Endothelial cell (in vitro differentiated cells): ENCODE data around the gene KLRB1. TPM values are rescaled to one million over a fixed set of nuclear protein-coding genes. Genes with fewer than 3 reads are reported as not detected.

ENCODE experiments used
- DNase-seq: peaks from one replicate; pipeline ENCODE4 v3.0.0; 2021; ENCODE audit warnings: low spot score
- H3K27ac Mint-ChIP-seq: one replicate; pipeline ENCODE4 v1.8.0; 2021; ENCODE audit warnings: mixed read lengths, inconsistent platforms; ENCODE audit not compliant: unreplicated experiment
- H3K27me3 Mint-ChIP-seq: one replicate; pipeline ENCODE4 v1.8.0; 2021; ENCODE audit warnings: mild to moderate bottlenecking, moderate library complexity, mixed read lengths, inconsistent platforms; ENCODE audit not compliant: unreplicated experiment
- H3K36me3 Mint-ChIP-seq: one replicate; pipeline ENCODE4 v1.8.0; 2021; ENCODE audit warnings: mild to moderate bottlenecking, low read depth, mixed read lengths, inconsistent platforms; ENCODE audit not compliant: unreplicated experiment
- H3K4me1 Mint-ChIP-seq: one replicate; pipeline ENCODE4 v1.8.0; 2021; ENCODE audit warnings: mild to moderate bottlenecking, mixed read lengths, inconsistent platforms; ENCODE audit not compliant: unreplicated experiment
- H3K4me3 Mint-ChIP-seq: one replicate; pipeline ENCODE4 v1.8.0; 2021; ENCODE audit warnings: mild to moderate bottlenecking, mixed read lengths, inconsistent platforms; ENCODE audit not compliant: unreplicated experiment
- H3K9me3 Mint-ChIP-seq: one replicate; pipeline ENCODE4 v1.8.0; 2021; ENCODE audit warnings: mixed read lengths, inconsistent platforms; ENCODE audit not compliant: unreplicated experiment
- CTCF ChIP-seq: fragments of 200-600 bp; sonication (generic); IDR thresholded peaks from one replicate; pipeline ENCODE4 v1.5.0; 2021; ENCODE audit warnings: antibody characterized with exemption; ENCODE audit not compliant: unreplicated experiment
- total RNA-seq: library from RNA; stranded (reverse); fragmentation: NEBNext Ultra II Directional; extraction: Animal tissue kit (Norgen Biotek cat#: 25700); gene quantifications from one replicate; pipeline ENCODE4 v1.2.1, GENCODE V29; 2021; ENCODE audit not compliant: unreplicated experiment

KLRB1 gene
- total RNA-seq, 1 donor from 2014 or later, result not detected

GRCh38 chr12:9640024-9640423 is 32.3 kb upstream of the KLRB1 start:
- Mint-ChIP-seq H3K27ac (no peak overlapping the region), H3K36me3 (peaks cover 4% of the 10 kb centered on the region), H3K4me3 (no peak overlapping the region)

GRCh38 chr12:9636851-9637206 is 29.1 kb upstream of the KLRB1 start:
- TF ChIP-seq CTCF, result no peak
- no peak for DNase-seq
- Mint-ChIP-seq H3K27me3 (no peaks in the 10 kb centered on the region), H3K9me3 (peaks cover 7% of the 10 kb centered on the region), H3K36me3 (peaks cover 18% of the 10 kb centered on the region), H3K27ac (no peak overlapping the region), H3K4me1 (peaks cover 7% of the 10 kb centered on the region), H3K4me3 (no peak overlapping the region)

More at GRCh38 chr12:9640024-9640423, 32.3 kb upstream of the KLRB1 start:
- peaks cover 9% of the 10 kb centered on the region for H3K4me1 Mint-ChIP-seq
- DNase-seq, result no peak
- H3K27me3 Mint-ChIP-seq, result no peaks in the 10 kb centered on the region
- no peaks in the 10 kb centered on the region for H3K9me3 Mint-ChIP-seq
- no peak for TF ChIP-seq CTCF

DNA sequence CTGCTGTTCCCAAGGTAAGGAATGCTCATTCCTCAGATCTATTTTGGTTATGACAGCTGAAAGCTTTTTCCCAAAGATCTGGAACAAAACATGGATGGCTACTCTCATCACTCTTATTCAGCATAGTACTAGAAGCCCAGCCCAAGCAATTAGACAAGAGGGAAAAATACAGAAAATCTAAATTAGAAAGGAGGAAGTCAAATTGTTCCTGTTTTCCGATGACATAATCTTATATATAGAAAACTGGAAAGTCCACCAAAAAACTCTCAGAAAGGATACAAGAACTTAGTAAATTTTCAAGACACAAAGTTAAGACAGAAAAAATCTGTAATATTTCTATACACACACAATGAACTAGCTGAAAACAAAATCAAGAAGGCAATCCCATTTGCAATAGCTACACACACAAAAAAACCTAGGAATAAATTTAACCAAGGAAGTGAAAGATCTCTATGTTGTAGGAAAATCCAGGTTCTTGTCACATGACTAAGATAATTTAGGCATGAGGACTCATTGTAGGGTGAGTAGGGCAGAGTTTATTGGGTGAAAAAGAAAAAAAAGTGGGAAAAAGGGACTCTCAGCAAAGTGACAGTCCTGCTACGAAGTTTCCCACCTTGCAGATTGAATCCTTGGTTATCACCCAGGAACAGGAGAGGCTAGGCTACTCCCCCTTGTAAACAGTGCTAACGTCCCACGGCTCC is 28.6 kb upstream of the KLRB1 start:
- TF ChIP-seq CTCF, result no peak

GRCh38 chr12:9634969-9635754 is 27.4 kb upstream of the KLRB1 start:
- H3K27me3 Mint-ChIP-seq, result no peaks in the 10 kb centered on the region
- H3K4me1 Mint-ChIP-seq, result peaks cover 7% of the 10 kb centered on the region
- no peak for TF ChIP-seq CTCF
- DNase-seq, result no peak
- peaks cover 19% of the 10 kb centered on the region for H3K36me3 Mint-ChIP-seq
- no peak overlapping the region for H3K4me3 Mint-ChIP-seq
- H3K27ac Mint-ChIP-seq, result no peak overlapping the region
- peaks cover 7% of the 10 kb centered on the region for H3K9me3 Mint-ChIP-seq

More for the DNA sequence above, 28.6 kb upstream of the KLRB1 start:
- H3K36me3 Mint-ChIP-seq, result peaks cover 23% of the 10 kb centered on the region
- no peak overlapping the region for H3K4me3 Mint-ChIP-seq
- no peak overlapping the region for H3K27ac Mint-ChIP-seq
- H3K9me3 Mint-ChIP-seq, result peaks cover 7% of the 10 kb centered on the region
- peaks cover 7% of the 10 kb centered on the region for H3K4me1 Mint-ChIP-seq
- no peaks in the 10 kb centered on the region for H3K27me3 Mint-ChIP-seq
- no peak for DNase-seq
